Type B pancreatic cell (in vitro differentiated cells): ENCODE data around the gene VPS26B. TPM values are rescaled to one million over a fixed set of nuclear protein-coding genes. Genes with fewer than 3 reads are reported as not detected.
"Not testable (repeated sequence)": the region's sequence is repeated elsewhere in the genome, so short reads cannot be mapped to it uniquely, and the experiment has no call there.

ENCODE experiments used
- DNase-seq: peaks from one replicate; pipeline ENCODE4 v3.0.0; 2021; ENCODE audit warnings: mixed read lengths; ENCODE audit not compliant: unreplicated experiment; ENCODE audit errors: extremely low spot score
- H3K27ac Mint-ChIP-seq: 2 replicates; pipeline ENCODE4 v1.8.0; 2021; ENCODE audit warnings: mild to moderate bottlenecking, mixed read lengths
- H3K27me3 Mint-ChIP-seq: 2 replicates; pipeline ENCODE4 v1.8.0; 2021; ENCODE audit warnings: mixed read lengths
- H3K36me3 Mint-ChIP-seq: 2 replicates; pipeline ENCODE4 v1.8.0; 2021; ENCODE audit warnings: mixed read lengths
- H3K4me1 Mint-ChIP-seq: one replicate; pipeline ENCODE4 v1.8.0; 2021; ENCODE audit warnings: mixed read lengths; ENCODE audit not compliant: unreplicated experiment
- H3K4me3 Mint-ChIP-seq: 2 replicates; pipeline ENCODE4 v1.8.0; 2021; ENCODE audit warnings: mild to moderate bottlenecking, mixed read lengths
- H3K9me3 Mint-ChIP-seq: 2 replicates; pipeline ENCODE4 v1.8.0; 2021; ENCODE audit warnings: mixed read lengths
- CTCF ChIP-seq: fragments of 200-600 bp; sonication (generic); conservative IDR thresholded peaks from 2 replicates; pipeline ENCODE4 v1.5.0; 2021; ENCODE audit warnings: antibody characterized with exemption, mild to moderate bottlenecking
- total RNA-seq: library from RNA; stranded (reverse); gene quantifications from 2 replicates; pipeline ENCODE4 v1.2.1, GENCODE V29; 2021; ENCODE audit warnings: low replicate concordance

VPS26B gene
- total RNA-seq, 1 donor from 2014 or later = 43.6 TPM

GRCh38 chr11:134275534-134276395, 51.3 kb downstream of the VPS26B start, which contains the start of gene GLB1L3:
Gene GLB1L3, plus strand, starts transcription at chr11:134276379. Its CDS starts 362 bp downstream, at chr11:134276741.
- Mint-ChIP-seq H3K9me3 (no peaks in the 10 kb centered on the region), H3K4me3 (peak within 1 kb of the TSS; percentile 86), H3K36me3 (no peaks in the 10 kb centered on the region), H3K4me1 (peaks cover 16% of the 10 kb centered on the region), H3K27ac (no peak within 1 kb of the TSS), H3K27me3 (peaks cover 92% of the 10 kb centered on the region)
- TF ChIP-seq CTCF = peak; percentile 63
- DNase-seq = no peak

DNA sequence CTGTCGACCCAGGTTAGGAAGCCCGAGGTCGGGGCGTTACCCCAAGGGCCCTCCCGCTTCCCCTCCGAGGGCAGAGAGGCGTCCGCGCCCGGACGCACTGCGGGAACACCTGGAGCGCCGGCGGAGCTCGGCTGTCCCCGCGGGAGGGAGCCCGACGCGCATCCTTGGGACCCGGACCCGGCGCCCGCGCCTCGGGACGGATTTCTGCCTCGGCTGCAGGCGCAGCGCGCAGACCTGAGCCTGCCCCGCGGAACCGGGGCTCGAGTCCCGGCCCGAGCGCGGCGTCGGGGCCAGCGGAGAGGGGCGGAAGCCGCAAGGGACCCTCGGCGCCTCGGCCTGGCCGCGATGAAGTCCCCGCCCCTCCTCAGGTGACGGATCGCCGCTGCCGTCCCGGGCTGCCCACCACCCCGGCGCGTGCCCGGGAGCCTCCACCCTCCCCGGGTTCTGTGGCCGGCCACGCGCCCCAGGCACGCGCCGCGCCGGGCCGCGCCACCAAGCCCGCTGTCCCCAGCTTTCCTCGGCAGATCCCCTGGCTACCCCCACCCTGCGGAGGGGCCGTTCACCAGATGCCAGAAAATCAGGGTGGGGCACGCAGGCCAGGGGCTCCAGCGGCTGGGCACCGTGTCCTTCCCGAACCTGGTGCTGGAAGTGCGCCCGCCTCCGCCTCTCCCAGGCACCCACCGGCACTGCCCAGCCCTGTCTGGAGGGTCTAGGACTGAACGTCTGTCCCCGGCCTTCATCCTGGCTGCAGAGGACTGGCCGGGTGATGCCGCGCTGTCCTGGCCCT, 52.1 kb downstream of the VPS26B start:
- DNase-seq = peak; percentile 69
- H3K4me1 Mint-ChIP-seq = peaks cover 16% of the 10 kb centered on the region
- no peaks in the 10 kb centered on the region for H3K9me3 Mint-ChIP-seq
- H3K27me3 Mint-ChIP-seq = peaks cover 90% of the 10 kb centered on the region
- TF ChIP-seq CTCF = peak; percentile 9
- peak overlapping the region; percentile 86 for H3K4me3 Mint-ChIP-seq
- H3K27ac Mint-ChIP-seq = no peak overlapping the region
- no peaks in the 10 kb centered on the region for H3K36me3 Mint-ChIP-seq

- Mint-ChIP-seq H3K27ac (no peak overlapping the region), H3K4me1 (peaks cover 16% of the 10 kb centered on the region), H3K27me3 (peaks cover 83% of the 10 kb centered on the region), H3K9me3 (no peaks in the 10 kb centered on the region), H3K36me3 (no peaks in the 10 kb centered on the region), H3K4me3 (peak overlapping the region; percentile 86)
- no peak for TF ChIP-seq CTCF
- peak; percentile 53 for DNase-seq
Measured at GRCh38 chr11:134277183-134278001, 52.9 kb downstream of the VPS26B start.

- peak; percentile 43 for DNase-seq
- H3K4me3 Mint-ChIP-seq = no peak overlapping the region
- no peaks in the 10 kb centered on the region for H3K9me3 Mint-ChIP-seq
- peaks cover 9% of the 10 kb centered on the region for H3K4me1 Mint-ChIP-seq
- no peak overlapping the region for H3K27ac Mint-ChIP-seq
- H3K27me3 Mint-ChIP-seq = peaks cover 77% of the 10 kb centered on the region
- H3K36me3 Mint-ChIP-seq = no peaks in the 10 kb centered on the region
- no peak for TF ChIP-seq CTCF
Measured at GRCh38 chr11:134278356-134278755, 53.9 kb downstream of the VPS26B start.

DNA sequence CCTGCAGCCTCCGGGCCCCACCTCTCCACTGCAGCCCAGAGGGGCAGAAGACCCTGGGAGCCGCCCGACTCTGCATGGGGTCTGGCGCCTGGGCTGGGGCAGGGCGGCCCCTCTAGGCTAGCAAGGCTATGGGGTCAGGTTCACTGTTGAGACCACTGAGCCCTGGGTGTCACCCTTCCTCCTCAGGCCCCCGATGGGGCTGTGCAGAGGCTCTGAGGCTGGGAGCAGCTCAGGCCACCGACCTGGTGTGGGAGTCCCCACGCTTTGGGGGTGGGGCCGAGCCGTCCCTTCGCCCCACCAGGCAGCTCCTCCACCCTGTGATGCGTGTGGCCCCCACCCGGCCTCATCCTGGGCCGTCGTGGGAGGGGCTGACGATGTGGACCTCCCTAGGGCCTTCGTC, 57.2 kb downstream of the VPS26B start:
- not testable (repeated sequence) for H3K36me3 Mint-ChIP-seq, DNase-seq, H3K9me3 Mint-ChIP-seq, H3K27ac Mint-ChIP-seq, H3K4me1 Mint-ChIP-seq, H3K4me3 Mint-ChIP-seq
- peaks cover 57% of the 10 kb centered on the region for H3K27me3 Mint-ChIP-seq
